HG03378 (cell line): ENCODE measurements around the gene PCNT.

Source experiments
- ATAC-seq: cut with Tn5 transposase; IDR thresholded peaks from one replicate; pipeline ENCODE4 v1.9.1; 2021; ENCODE audit warnings: mild to moderate bottlenecking, moderate library complexity; ENCODE audit not compliant: unreplicated experiment

The PCNT gene

GRCh38 chr21:46474382-46474781 lies 150.4 kb downstream of the PCNT start:
- no peak for ATAC-seq

GRCh38 chr21:46475296-46475695 lies 151.3 kb downstream of the PCNT start:
- no peak for ATAC-seq

DNA sequence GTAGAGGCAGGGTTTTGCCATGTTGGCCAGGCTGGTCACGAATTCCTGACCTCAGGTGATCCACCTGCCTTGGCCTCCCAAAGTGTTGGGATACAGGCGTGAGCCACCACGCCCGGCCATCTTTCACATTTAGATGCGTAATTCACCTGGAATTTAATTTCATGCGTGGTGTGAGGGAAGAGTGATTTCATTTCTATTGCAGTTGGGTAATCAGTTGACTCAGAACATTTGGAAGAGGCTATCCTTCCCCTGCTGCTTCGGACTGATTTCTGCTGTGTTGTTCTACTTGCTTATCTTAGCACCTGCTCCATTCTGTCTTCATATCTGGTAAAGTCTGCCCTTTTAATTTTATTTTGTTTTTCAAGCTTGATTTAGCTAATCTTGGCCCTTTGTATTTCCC lies 153.8 kb downstream of the PCNT start:
- ATAC-seq = no peak

GRCh38 chr21:46478910-46479309 lies 155.0 kb downstream of the PCNT start:
- no peak for ATAC-seq

DNA sequence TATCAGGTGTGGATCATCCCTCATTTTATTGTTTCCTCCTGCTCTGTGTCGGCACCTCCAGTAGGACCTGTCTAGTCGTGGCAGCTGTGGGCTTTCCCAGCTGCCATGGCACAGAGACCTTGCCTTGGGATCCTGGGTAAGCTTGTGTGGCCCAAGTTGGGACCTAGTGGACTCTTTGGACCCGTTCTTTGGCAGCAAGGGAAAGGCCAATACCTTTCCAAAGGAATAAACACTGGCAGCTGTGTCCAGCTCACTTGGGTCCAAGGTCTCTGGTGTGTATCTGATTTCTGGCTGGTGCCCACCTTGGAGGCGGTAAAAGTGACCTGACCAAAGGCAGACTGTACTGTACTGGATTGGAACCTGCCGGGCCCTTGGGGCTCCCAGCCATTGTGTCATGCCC lies 156.5 kb downstream of the PCNT start:
- no peak for ATAC-seq

- ATAC-seq = no peak
Measured at GRCh38 chr21:46482225-46482845, 158.4 kb downstream of the PCNT start.

GRCh38 chr21:46482846-46483231 lies 158.9 kb downstream of the PCNT start:
- no peak for ATAC-seq

DNA sequence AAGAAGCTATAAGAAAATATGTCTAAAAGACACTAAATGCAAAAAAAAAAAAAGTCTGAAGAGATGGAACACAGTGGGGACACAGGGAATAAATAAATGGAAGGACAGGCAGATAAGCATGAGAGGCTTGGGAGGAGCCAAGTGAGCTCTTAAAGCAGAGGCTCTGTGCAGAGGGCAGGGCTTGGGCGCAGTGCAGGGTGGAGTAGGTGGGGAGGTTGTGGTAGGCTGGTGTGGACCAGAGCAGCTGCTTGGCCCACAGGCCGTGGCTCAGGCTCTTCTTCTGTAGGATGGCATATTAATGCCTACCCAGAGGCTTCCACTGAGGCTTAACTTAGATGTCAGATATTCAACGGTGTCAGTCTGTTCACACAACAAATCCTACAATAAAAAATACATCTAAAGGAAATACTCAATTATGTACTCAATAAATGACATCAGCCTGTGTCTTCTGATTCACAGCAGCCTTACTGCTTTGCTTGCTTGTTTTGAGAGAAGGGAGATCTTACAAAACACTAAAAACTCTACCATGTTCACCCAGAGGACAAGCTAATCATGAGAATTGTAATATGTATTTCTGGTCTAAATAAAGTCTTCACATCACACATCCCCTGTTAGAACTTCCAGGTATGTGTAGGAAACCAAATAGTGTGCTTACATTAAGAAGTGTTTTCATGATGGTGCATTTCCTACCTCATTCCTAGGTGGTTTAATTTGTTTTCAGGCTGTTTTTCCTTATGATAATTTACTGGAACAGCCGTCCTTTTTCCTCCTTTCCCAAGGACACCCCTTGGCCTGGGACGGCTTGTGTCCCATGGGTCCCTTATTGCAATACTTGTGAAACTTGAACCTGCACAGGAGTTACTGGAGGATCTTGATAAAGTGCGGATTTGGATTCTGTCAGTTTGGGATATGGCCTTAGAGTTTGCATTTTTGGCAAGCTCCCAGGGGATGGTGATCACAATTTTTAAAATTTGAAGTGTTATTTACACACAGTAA lies 159.6 kb downstream of the PCNT start:
- no peak for ATAC-seq

- ATAC-seq = no peak
Measured at GRCh38 chr21:46486481-46487126, 162.6 kb downstream of the PCNT start.

DNA sequence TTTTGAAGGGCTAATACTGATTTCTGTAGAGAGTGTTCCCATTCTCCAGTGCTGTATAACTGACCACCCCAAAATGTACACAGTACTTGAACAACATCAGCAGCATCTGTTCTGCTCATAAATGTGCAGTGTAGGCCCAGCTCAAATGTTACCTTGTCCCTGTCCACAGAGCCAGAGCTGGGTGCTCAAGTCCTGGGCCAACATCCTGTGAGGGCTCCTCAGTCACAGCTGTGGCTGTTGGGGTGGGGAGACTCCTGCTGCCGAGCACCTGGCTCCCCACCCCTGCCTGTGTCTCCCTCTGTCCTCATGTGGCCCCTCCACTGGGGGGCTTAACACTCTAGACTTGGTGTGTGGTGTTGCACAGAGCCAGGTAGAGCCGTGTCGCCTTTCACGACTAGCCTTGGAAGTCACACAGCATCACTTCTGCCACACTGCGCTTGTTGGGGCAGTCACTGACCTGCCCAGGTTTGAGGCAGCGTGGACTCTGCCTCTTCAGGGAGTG lies 165.3 kb downstream of the PCNT start:
- no peak for ATAC-seq

DNA sequence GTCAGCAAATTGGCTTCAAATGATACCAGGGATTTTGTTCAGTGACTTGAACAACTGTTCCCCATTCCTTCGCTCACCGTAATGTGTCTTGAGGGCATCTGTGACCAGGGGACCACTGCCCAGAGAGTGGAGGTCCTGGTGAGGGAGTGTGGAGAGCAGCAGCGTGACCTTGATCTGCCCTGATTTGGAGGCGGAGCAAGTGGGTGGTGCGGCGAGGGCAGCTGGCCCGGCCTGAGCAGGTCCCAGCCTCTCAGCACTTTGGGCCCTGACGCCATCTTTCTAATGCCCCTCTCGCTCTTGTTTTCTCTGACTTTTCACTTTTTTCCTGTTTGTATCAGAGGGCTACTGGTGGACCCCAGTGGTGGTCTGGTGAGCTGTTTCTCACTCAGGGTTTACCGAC lies 165.8 kb downstream of the PCNT start:
- no peak for ATAC-seq

- no peak for ATAC-seq
Measured at GRCh38 chr21:46491553-46491952, 167.6 kb downstream of the PCNT start.

- no peak for ATAC-seq
Measured at GRCh38 chr21:46492851-46493250, 168.9 kb downstream of the PCNT start.

- ATAC-seq = no peak
Measured at GRCh38 chr21:46493828-46494227, 169.9 kb downstream of the PCNT start.
